ENCODE data around the gene CACNA1G.

Gene CACNA1G

DNA sequence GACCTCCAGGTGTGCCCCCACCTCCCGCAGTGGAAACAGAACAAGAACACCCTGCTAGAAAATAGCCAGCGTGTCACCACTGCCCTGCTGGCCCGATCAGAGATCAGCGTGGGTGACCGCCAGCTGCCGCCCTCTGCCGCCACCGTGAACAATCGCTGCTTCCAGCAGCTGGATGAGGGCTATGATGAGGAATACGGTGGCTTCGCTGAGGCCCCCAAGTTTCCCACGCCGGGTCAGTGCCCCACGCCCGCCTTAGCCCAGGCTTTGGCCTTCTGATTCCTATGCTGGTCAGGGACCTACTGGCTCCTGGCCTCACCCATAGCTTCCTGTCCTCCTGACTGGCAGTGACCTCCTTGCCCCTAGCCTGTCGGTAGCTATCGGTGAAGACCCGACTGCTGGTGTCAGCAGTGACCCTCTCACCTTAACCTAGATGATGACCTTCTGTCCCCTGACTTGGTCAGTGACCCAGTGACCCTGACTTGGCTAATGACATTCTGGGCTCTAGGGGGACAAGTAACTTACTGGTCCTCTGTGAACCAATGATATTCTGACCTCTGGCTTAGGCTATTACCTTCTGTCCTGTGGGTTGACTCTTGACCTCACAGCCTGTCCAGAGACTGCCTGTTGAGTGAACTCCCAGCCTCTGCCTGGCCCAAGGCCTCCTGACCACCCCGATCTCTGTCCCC, 11.1 kb upstream of the CACNA1G start:
- DNase-seq = no peak

DNA sequence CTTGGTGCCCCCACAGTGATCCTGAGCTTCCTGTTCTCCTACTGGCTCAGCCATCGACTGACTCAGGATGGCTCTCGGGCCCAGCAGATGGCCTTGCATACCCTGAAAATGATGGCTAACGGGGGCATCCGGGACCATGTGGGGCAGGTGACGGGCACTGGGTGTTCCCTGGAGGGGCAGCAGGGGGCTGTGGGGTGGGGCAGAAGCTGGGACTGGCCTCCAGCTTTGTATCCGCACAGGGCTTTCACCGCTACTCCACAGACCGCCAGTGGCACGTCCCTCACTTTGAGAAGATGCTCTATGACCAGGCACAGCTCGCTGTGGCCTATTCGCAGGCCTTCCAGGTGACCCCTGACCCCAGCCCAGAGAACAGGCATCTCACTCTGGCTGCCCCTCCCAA, 10.5 kb upstream of the CACNA1G start:
- no peak for DNase-seq

DNA sequence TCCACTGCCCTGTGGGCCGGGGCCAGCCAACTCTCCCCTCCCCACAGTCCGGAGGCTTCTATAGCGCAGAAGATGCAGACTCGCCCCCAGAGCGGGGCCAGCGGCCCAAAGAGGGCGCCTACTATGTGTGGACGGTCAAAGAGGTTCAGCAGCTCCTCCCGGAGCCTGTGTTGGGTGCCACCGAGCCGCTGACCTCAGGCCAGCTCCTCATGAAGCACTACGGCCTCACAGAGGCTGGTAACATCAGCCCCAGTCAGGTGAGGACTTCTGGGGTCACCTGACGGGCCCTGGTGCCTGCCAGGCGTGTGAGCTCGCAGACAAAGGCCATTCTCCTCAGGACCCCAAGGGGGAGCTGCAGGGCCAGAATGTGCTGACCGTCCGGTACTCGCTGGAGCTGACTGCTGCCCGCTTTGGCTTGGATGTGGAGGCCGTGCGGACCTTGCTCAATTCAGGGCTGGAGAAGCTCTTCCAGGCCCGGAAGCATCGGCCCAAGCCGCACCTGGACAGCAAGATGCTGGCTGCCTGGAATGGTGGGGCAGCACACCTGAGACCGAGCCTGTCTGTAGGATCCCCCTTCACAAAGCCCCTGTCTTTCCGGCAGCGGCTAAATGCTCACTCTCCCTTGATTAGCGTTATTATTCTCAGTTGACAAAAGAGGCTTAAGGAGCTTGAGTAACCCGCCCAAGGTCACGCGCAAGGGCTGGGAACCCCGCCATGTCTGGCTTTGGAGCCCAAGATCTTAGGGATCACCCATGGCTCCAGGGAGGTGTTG, 9.7 kb upstream of the CACNA1G start:
- DNase-seq = peak; percentile 78

DNA sequence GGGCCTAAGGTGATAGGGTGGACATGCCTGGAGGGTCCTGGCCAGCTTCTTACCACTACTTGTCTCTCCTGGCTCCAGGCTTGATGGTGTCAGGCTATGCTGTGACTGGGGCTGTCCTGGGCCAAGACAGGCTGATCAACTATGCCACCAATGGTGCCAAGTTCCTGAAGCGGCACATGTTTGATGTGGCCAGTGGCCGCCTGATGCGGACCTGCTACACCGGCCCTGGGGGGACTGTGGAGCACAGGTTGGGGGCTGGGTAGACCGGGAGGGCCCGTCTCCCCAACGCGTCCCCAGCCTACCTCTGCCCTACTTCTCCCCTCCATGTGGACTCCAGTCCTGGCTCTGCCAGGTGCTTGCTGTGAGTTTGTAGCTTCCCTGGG, 9.1 kb upstream of the CACNA1G start:
- no peak for DNase-seq

DNA sequence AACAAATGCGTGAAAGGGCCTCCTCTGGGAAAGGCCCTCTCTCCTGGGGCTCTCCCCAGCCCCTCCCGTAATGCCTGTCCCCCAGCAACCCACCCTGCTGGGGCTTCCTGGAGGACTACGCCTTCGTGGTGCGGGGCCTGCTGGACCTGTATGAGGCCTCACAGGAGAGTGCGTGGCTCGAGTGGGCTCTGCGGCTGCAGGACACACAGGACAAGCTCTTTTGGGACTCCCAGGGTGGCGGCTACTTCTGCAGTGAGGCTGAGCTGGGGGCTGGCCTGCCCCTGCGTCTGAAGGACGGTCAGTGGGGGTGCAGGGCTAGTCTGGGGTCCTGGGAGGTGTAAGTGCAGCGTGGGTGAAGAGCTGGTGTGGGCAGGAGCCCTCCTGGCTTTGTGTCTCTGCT, 8.6 kb upstream of the CACNA1G start:
- DNase-seq = no peak

DNA sequence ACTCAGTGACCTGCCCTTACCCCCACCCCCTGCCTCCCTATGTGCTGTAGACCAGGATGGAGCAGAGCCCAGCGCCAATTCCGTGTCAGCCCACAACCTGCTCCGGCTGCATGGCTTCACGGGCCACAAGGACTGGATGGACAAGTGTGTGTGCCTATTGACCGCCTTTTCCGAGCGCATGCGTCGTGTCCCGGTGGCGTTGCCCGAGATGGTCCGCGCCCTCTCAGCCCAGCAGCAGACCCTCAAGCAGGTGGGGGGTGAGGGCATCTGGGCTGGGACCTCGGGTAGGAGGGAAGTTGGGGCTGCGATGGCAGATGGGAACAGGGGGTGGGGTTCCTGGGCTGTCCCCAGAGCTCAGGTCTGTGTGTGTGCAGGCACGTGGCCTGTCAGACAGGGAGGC, 6.3 kb upstream of the CACNA1G start:
- no peak for DNase-seq

DNA sequence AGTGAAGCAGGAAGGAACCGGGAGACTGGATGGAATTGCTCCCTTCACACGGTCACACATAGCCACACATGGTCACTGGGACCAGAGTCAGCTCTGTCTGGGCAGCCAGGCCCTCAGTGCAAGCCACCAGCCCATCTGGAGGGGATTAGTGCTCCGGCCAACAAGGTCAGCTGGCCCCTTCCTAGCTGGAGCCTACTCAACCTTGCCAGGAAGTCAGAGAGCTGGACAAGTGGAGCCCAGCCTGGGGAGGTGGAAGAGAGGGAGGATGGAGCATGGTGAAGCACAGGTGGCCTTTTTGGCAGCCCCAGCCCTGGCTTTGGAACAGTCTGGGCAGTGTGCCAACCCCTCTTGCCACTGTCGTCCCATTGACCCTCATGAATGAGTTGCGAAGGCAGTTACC, 3.7 kb upstream of the CACNA1G start:
- DNase-seq = no peak

DNA sequence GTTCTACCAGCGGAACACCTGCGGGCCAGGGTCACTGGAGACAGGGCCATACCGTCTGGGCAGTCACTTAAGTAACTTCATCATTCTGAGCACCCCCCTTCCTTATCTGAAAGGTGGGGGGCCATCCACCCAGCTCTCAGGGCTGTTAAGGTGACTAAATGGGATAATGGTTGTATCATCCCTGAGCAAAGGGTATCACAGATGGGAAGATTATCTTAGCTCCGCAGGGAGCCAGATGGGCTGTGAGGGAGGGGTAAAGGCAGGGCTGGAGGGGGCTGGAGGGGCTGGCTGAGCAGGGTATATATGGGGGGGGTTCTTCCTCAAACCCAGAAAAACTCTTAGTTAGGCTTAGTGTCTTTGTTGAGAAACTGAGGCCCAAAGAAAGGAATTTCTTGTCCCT, 2.9 kb upstream of the CACNA1G start:
- no peak for DNase-seq

DNA sequence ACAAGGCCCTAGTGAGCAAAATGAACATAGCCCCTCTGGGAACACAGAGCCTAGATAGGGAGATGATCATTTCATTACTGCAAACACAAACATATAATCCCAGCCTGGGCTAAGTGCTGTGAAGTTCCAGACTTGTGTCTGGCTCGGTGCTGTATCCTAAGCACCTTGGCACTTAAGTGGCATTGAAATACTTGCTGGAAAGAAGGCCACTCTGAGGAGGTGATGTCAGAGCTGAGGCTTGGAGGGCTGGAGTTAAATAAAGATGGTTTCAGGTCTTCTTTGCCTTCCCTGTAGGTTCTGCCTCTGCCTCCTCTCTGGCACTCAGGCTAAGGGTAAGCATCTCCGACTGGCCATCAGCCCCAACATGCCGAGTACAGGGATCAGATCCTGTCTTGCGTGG, 2.4 kb upstream of the CACNA1G start:
- no peak for DNase-seq

DNA sequence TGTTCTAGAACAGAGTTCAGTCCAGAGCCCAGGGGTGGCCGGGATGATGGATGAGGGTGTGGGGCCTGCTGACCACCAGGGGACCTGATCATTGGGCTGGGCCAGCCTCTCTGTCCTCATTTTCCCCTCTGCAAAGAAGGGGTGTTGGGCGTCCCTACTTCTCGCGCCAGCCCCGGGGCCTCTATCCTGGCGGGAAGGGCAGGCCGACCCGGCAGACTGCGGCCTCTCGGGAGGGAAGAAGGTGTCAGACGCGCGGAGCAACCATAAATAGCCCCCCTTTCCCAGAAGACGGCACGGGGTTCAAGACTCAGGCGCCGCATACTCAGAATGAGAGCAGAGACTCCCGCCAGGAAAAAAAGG, 2.0 kb upstream of the CACNA1G start:
- no peak for DNase-seq

DNA sequence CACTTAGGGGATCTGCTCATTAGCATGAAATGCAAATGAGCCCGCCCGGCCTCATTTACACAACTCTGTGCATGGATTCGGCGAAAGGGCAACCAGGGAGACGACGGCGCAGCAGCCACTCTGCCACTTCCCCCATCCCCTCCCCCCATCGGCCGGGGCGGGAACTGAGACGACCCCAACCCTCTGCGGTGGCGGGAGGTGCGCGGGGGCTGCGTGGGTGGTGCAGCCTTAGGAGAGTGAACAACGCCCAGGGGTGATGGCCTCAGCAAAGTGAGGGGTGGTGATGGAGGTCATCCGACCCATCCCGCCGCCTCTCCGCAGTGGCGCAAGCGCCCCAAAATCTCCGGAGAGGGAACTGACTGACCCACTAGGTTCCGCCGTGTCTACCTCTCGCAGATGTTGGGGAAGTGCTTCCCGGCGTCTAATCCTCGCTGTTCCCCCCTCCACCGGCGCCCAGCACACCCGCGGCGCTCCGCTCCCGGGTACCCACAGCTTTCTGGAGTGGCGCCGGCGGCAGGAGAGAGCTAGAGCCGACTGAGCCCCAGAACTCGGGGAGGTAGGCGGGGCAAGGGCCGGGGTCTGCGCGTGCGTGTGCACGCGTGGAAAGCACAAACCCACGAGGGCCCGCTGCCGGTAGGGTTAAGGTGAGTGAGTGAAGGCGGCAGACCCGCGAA, 1.4 kb upstream of the CACNA1G start:
- no peak for DNase-seq

DNA sequence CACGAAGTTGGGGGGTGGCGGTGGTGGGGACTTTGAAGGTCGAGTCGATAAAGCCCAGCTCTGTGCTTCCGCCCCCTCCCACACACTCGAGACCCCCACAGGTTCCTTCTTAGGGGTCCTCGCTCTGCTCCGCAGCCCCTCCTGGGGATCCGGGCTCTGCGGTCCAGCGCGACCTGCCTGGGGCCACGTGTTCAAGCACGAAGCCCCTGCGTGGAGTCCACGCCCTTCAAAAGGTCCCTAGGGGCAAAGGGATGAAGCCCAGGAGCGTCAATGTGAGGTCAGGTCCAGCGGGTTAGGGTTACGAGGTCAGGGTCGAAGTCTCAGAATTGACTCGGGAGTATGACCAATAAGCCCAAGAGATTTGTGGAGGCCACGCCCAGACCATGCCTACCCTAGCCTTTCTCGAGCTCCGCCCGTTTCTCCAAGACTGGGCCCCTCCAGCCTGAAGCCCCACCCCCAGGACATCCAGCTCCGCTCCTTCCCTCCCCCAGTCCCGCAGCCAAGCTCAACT, 786 bp upstream of the CACNA1G start:
- peak; percentile 47 for DNase-seq

DNA sequence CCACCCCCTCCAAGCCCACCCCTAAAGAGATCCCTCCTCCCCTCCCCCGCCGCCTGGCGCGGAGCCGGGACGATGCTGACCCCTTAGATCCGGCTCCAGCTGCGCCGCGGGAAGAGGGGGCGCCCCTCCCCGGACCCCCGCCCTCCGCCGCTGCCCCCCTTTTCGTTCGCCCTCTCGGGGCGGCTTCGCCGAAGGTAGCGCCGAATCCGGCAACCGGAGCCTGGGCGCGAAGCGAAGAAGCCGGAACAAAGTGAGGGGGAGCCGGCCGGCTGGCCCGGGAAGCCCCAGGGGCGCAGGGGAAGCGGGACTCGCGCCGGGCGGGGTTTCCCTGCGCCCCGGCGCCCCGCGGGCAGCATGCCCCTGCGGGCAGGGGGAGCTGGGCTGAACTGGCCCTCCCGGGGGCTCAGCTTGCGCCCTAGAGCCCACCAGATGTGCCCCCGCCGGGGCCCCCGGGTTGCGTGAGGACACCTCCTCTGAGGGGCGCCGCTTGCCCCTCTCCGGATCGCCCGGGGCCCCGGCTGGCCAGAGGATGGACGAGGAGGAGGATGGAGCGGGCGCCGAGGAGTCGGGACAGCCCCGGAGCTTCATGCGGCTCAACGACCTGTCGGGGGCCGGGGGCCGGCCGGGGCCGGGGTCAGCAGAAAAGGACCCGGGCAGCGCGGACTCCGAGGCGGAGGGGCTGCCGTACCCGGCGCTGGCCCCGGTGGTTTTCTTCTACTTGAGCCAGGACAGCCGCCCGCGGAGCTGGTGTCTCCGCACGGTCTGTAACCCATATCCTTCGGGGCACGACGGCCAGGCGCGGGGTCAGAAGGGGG, 623 bp downstream of the CACNA1G start:
- DNase-seq = no peak

DNA sequence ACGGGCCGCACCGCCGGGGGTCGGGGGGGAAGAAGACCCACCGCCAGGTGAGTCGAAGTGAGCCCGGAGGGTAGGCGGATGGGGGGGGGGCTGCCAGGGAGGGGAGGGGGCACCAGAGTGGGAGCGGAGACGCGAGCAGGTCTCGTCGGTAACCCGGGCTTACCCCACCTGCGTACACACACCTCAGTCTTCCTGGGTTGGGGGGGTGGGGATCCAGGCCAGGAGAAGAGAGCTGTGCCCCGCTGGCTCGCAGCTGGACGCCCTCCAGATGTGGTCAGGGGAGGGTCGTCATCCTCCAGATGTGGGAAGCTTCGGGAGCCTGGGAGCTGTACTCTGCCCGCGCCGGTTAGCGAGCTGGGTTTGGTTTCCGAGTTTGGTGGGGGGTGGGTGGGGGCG, 1.2 kb downstream of the CACNA1G start:
- no peak for DNase-seq

DNA sequence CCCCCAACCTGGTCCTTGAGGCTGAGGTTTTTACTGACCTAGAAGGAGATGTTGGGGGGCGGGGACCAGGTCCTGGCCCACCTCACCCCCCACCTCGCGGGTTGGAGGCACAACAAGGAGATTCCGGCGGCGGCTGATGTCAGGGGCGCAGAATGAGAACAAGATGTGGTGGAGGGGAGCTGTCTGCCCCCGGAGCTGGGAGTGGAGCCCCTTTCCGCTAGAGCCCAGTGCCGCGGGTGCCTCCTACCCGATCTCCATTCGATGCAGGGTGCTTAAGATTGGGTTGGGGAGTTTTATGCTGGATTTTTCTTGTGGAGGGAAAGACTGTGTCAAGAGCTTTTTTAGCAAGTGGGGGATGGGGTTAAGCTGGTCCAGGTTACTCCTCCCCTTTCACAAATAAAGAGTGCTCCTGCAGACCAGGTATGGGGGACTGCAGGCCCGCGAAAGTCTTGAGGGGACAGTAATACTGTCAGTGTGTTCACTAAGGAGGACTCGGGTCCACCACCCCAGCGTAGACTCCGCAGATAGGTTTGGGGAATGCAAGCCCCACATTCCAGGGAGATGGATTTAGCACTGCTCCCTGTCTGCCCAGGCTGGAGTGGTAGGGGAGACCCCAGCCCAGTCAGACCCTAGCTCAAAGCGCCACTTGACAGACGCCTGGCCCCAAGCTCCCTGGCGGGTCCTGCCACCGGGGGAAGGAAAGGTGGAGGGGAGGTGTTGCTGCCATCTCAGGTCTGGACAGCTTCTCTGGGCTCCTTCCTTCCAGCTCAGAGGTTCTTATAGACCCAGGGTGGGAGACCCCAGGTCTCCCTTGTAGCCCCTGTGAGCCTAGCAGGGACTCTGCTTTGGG, 2.0 kb downstream of the CACNA1G start:
- DNase-seq = no peak

DNA sequence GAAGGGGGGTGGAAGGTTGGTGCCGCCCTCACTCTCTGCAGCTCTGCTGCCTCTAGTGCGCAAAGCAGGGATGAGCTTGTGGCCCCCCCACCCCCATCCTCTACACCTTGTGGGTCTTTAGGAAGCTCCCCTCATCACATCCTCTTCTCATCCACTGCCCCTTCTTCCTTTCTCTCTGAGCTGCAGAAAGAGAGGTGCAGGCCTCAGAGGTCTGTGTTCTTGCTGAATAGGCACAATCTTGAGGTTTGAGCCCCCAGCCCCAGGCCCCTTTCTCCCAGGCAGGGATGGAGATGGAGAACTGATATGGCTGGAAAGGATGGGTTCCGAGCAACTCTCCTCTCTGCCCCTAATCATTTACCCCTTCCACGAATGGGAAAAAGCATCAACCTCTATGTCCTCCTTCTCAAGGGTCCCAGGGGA, 2.6 kb downstream of the CACNA1G start:
- no peak for DNase-seq

DNA sequence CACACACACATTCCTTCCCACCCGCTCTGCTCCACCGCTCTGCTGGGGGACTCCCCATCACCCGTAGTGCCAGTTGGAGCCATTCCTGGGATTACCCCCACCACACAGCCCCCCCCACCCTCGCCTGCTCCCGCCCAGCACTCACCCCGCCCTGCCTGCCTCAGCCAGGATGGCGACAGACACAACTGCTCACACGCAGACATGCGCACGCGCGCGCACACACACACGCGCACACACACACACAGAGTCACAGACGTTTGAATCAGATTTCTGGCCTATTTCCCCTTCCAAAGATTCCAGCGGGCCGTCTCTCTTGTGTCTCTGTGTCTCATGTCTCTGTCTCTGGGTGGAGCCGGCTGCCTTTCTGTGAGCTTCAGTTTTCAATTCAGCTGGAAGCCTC, 4.4 kb downstream of the CACNA1G start:
- DNase-seq = no peak

DNA sequence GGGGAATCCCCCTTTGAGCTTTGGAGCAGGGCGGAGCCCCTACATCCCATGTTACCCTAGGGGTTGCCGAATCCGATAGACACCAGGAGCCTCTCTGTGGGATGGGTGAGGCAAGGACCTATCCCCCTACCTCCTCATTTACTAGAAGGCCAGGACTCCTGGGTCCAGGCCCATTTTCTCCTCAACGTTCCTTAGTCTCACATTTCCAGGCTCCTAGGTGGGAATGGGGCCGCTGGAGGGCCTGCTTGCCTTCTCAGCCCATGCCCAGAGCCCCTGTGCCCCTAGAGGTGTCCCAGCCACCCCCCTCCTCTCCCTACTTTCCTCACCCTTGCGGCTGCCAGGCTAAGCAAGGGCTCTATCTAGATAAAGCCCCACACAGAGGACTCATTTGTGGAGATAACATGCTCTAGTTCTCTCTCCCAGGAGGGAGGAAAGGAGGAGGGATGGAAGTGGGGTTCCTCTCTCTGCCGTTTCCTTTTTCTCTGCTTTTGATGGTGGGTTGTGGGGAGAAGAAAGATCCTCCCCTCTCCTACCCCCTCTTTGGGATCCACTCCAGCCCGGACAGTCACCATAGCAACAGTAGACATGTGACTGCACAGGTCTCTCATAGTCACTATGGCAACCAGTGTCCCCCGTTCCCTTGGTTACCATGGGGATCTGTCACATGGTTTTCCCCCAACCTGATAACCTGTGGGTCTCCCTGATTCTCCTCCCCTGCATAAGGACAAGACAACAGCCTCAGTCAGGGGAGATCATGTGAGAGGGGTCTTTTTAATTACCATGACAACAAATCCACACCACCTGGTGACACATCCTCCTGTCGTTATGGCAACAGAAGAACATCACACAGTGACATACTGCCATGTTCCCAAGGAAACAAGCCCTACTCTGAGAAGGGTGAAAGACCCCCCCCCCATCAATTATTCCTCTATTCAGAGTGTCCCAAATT, 5.2 kb downstream of the CACNA1G start:
- peak; percentile 71 for DNase-seq

DNA sequence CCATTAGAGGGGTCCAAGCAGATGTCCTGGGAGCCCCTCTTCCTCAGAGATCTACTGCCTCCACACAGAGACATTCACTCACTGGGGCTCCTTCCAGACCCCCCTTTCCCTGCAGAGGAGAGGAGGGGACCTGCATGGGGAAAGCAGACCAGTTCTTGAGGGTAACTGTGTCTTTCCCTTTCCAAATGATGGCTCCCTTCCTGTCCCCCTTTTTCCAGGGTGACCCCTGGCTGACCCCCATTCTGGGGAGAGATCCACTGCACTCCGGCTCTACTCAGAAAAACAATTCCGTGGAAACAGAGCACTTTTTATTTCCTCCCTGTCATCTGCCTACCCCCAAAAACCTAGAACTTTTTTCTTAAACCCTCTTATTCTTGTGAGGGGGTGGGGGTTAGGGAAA, 6.4 kb downstream of the CACNA1G start:
- no peak for DNase-seq

DNA sequence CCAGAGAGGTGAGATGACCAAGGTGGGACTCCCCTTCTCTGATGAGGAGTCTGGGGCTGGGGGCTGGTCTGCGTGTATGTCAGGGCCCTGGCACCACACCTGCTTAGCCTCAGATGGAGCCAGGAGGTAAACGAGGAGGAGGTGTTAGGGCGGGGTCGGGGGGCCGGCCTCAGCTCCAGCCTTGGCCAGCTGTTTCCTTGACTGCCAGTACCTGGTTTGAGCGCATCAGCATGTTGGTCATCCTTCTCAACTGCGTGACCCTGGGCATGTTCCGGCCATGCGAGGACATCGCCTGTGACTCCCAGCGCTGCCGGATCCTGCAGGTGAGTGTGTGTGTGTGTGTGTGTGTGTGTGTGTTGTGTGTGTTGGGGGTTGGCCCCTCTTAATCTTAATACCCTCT, 8.1 kb downstream of the CACNA1G start:
- no peak for DNase-seq

DNA sequence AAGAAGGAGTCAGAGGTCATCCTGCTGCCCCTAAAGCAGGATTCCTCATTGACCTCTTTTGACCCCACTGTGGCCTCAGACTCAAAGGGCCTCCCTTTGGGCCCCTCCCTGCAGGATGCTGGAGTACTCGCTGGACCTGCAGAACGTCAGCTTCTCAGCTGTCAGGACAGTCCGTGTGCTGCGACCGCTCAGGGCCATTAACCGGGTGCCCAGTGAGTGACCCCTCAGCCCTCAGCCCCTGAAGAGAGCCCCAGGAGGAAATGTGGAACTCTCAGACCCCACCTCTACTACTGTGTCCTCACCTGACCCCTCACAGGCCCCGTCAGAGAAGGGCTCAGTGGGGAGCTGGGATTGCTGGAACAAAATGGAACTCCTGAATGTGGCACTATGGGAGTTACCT, 9.1 kb downstream of the CACNA1G start:
- DNase-seq = no peak

Measured in NCI-H2227 treated with DMSO at 0.1 percent for 48 hours (cell line).